ENCODE results near the gene OTOS. TPM values are rescaled to one million over a fixed set of nuclear protein-coding genes. Genes with fewer than 3 reads are reported as not detected.

OTOS gene
- total and polyA plus RNA-seq, 9 of the 15 experiments (the other 6 are each of a cell fraction or from before 2014, with no cell fraction given), result not detected

GRCh38 chr2:240136013-240136670 lies 4.3 kb downstream of the OTOS start, which contains the start of gene COPS9 (continued):
- TF ChIP-seq REST (IDR thresholded peaks at IDR 0.05; ENCODE audit: borderline replicate concordance), result no peak
- no peak for TF ChIP-seq REST (CRISPR knock-in tag; IDR thresholded peaks at IDR 0.05; ENCODE audit: low read depth)
- peak; percentile 28 to 88 (median 38); a peak in 4 of 6 replicates for TF ChIP-seq ZBTB11 (CRISPR knock-in tag; IDR thresholded peaks at IDR 0.05)
- TF ChIP-seq ZNF639 (CRISPR knock-in tag; conservative IDR thresholded peaks at IDR 0.05 in 1 of 2, IDR thresholded peaks at IDR 0.05 in 1 of 2), result 0 out of 4 replicates have a peak, but pooled peaks of 1 of the 2 experiments have one; percentile 29
- no peak for TF ChIP-seq CHD1 (IDR thresholded peaks at IDR 0.05; ENCODE audit: low read length)
- peak; percentile 77; the same call in 1 of the 2 replicates for TF ChIP-seq ZNF263 (CRISPR knock-in tag; IDR thresholded peaks at IDR 0.05; ENCODE audit: borderline replicate concordance)
- peak; percentile 60; the same call in 1 of the 2 replicates for TF ChIP-seq ETS1 (conservative IDR thresholded peaks at IDR 0.05; ENCODE audit: control insufficient read depth, low read depth, low read length)
- TF ChIP-seq NR2C2 (CRISPR knock-in tag; IDR thresholded peaks at IDR 0.05), result no peak
- peak; percentile 49 for TF ChIP-seq NR2C2 (tag; IDR thresholded peaks at IDR 0.05)
